ENCODE results near the gene CXXC5.
A peak's percentile ranks its signal among the peaks of the same experiment; 100 is the strongest.

The CXXC5 gene

GRCh38 chr5:139641116-139642080 lies 6.8 kb upstream of the CXXC5 start:
- Mint-ChIP-seq H3K4me1 (peaks cover 82% of the 10 kb centered on the region), H3K36me3 (ENCODE audit: low read depth) (no peaks in the 10 kb centered on the region), H3K27me3 (ENCODE audit: low read depth) (peaks cover 12% of the 10 kb centered on the region), H3K4me3 (peak overlapping the region in 2 of 3 experiments; percentile 25 to 42), H3K27ac (peak overlapping the region; percentile 87 to 98 (median 95)), H3K9me3 (no peaks in the 10 kb centered on the region)
- TF ChIP-seq CTCF (IDR thresholded peaks at IDR 0.05; ENCODE audit: unreplicated experiment in 3 of 3) = no peak

DNA sequence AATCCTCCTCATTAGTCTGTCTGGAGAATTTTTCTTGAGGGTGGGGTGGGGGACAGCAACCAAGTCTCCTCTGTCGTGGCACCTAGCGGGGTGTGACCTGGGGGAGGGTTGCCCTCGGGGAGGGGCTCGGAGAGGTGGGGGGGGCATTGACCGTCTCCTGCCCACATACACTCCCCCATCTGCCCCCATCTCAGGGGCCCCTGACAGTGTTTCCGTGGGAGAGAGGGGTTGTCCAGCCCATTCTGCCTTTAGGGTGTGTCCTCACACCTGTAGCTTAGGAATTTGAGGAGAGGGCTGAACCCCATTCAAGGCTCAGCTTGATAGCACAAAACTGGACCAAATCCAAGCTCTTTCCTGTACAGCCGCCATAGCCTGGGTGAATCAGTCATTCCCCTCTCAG lies 5.9 kb upstream of the CXXC5 start:
- H3K4me1 Mint-ChIP-seq = peaks cover 82% of the 10 kb centered on the region
- no peak overlapping the region for H3K4me3 Mint-ChIP-seq
- H3K36me3 Mint-ChIP-seq (ENCODE audit: low read depth) = no peaks in the 10 kb centered on the region
- peak overlapping the region; percentile 87 to 98 (median 95) for H3K27ac Mint-ChIP-seq
- H3K27me3 Mint-ChIP-seq (ENCODE audit: low read depth) = peaks cover 21% of the 10 kb centered on the region
- no peak for TF ChIP-seq CTCF (IDR thresholded peaks at IDR 0.05; ENCODE audit: unreplicated experiment in 3 of 3)
- no peaks in the 10 kb centered on the region for H3K9me3 Mint-ChIP-seq

DNA sequence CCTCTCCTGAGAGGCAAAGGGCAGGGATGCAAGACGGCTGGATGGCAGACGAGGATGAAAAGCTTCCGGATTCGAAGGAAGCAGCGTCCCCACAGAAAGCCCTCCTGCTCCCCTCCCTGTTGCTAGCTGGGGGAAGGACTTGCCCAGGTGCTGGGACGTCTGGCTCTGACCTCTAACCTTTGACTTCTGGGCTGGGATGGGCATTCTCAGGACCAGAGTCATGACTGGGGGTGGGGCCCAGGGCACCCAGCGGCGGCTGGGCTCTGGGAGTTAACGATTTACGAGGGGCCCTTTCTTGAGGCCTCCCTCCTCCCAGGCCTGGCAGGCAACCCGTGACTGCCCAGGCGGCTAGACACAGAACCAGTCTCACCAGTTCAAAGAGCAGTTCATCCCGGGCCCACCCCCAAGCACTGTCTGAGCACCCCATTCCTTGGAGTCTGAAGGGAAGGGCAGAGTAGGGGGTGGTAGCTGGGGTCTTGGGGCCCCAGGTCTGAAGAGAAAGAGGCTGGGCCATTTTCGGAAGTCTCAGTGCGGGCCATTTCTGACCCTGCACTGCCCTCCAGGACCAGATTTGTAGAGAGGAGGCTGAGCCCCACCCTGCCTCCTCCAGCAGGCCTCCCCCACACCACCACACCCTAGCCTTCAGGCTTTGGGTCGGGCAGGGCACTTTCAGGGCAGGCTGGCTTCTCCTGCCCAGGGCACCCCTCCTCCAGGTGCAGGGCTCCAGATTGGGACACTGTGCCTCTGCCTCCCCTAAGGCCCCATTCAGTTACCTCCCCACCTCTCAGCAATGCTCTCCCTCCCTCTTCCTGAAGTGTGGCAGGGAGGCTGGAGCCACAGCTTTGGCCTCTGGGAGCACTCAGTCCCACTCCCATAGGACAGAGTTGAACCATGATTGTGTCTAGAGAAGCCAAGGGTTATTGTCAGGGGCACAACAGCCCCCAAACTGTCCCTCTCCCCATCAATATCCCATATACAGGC lies 5.0 kb upstream of the CXXC5 start:
- TF ChIP-seq CTCF (IDR thresholded peaks at IDR 0.05; ENCODE audit: unreplicated experiment in 3 of 3) = no peak
- H3K4me1 Mint-ChIP-seq = peaks cover 81% of the 10 kb centered on the region
- no peaks in the 10 kb centered on the region for H3K9me3 Mint-ChIP-seq
- peaks cover 25% of the 10 kb centered on the region for H3K27me3 Mint-ChIP-seq (ENCODE audit: low read depth)
- no peaks in the 10 kb centered on the region for H3K36me3 Mint-ChIP-seq (ENCODE audit: low read depth)
- peak overlapping the region in 2 of 3 experiments; percentile 53 to 64 for H3K4me3 Mint-ChIP-seq
- H3K27ac Mint-ChIP-seq = peak overlapping the region; percentile 87 to 98 (median 95)

GRCh38 chr5:139644001-139644456 lies 4.1 kb upstream of the CXXC5 start:
- Mint-ChIP-seq H3K27me3 (ENCODE audit: low read depth) (peaks cover 25% of the 10 kb centered on the region), H3K9me3 (no peaks in the 10 kb centered on the region), H3K27ac (peak overlapping the region; percentile 87 to 98 (median 95)), H3K36me3 (ENCODE audit: low read depth) (no peaks in the 10 kb centered on the region), H3K4me1 (peaks cover 73% of the 10 kb centered on the region), H3K4me3 (peak overlapping the region in 2 of 3 experiments; percentile 53 to 64)
- no peak for TF ChIP-seq CTCF (IDR thresholded peaks at IDR 0.05; ENCODE audit: unreplicated experiment in 3 of 3)

DNA sequence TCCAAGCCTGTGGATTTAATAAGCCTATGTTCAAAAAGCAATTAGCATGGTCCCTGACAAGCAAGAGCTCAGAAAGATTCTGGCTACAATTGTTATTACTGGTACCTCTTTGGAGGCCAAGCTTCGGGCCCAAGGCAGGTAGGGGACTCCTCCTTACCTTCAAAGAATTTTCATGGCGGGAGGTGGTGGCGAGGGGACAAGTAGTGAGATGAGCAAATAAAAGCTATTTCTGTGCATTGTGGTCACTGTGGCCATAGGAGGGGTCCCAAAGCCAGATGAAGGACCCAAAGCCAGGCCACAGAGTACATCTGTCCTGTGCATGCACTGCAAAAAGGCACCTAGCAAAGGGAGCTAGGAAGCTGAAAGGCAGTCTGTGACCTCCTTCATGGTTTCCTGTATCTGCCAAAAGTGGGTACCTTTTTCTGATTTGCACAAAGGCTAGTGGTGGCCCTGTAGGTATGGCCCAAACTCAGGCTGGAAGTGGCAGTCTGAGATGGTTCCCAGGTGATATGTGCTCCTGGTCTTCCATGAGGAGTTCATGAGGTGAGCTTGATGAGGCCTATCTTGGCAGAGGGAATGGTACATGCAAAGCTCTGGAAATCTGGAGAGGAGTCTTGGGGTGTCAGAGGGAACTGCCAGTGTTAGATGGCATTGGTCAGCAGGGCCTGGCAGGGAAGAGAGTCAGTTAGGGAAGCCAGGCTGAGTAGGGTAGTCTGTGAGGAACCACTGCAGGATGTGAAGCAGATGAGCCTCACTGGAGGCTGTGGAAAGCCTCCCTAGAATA lies 3.3 kb upstream of the CXXC5 start:
- H3K4me1 Mint-ChIP-seq = peaks cover 65% of the 10 kb centered on the region
- peak overlapping the region; percentile 40 to 77 (median 57) for H3K4me3 Mint-ChIP-seq
- peak overlapping the region; percentile 87 to 98 (median 95) for H3K27ac Mint-ChIP-seq
- no peaks in the 10 kb centered on the region for H3K9me3 Mint-ChIP-seq
- peaks cover 3% of the 10 kb centered on the region for H3K36me3 Mint-ChIP-seq (ENCODE audit: low read depth)
- H3K27me3 Mint-ChIP-seq (ENCODE audit: low read depth) = peaks cover 25% of the 10 kb centered on the region
- TF ChIP-seq CTCF (IDR thresholded peaks at IDR 0.05; ENCODE audit: unreplicated experiment in 3 of 3) = no peak
